ENCODE measurements around the gene C9orf78. TPM values are rescaled to one million over a fixed set of nuclear protein-coding genes. Genes with fewer than 3 reads are reported as not detected.
"Not testable (repeated sequence)": the region's sequence is repeated elsewhere in the genome, so short reads cannot be mapped to it uniquely, and the experiment has no call there.

Gene C9orf78
- total RNA-seq, 6 donors from 2014 or later, result 17.8 to 66.6 (median 36.5) TPM

- TF ChIP-seq POLR2A (IDR thresholded peaks at IDR 0.05) (no peak), CTCF (IDR thresholded peaks at IDR 0.05) (no peak), EP300 (IDR thresholded peaks at IDR 0.05) (no peak), POLR2AphosphoS5 (IDR thresholded peaks at IDR 0.05) (no peak)
- DNase-seq, result no peak
- no peak for ATAC-seq (ENCODE audit: low FRiP score in 2 of 2)
- Histone ChIP-seq H3K27me3 (no peaks in the 10 kb centered on the region), H3K4me1 (no peaks in the 10 kb centered on the region), H3K4me3 (no peak overlapping the region), H3K27ac (no peak overlapping the region), H3K9me3 (no peaks in the 10 kb centered on the region), H3K36me3 (no peaks in the 10 kb centered on the region)
- 78 to 81% methylated on average over 8 of the region's 8 CpGs for WGBS, 2 donors
Measured at GRCh38 chr9:129794549-129794948, 40.5 kb downstream of the C9orf78 start.

- DNase-seq (no peak), ATAC-seq (ENCODE audit: low FRiP score in 2 of 2) (no peak)
- no peak overlapping the region for H3K4me3 ChIP-seq
- no peaks in the 10 kb centered on the region for H3K9me3 ChIP-seq
- TF ChIP-seq POLR2AphosphoS5 (IDR thresholded peaks at IDR 0.05), result no peak
- WGBS, 2 donors, result 66 to 85% methylated on average over 10 of the region's 10 CpGs
- no peaks in the 10 kb centered on the region for H3K36me3 ChIP-seq
- no peaks in the 10 kb centered on the region for H3K27me3 ChIP-seq
- no peak overlapping the region for H3K27ac ChIP-seq
- H3K4me1 ChIP-seq, result no peaks in the 10 kb centered on the region
Measured at GRCh38 chr9:129786481-129786880, 48.6 kb downstream of the C9orf78 start.

DNA sequence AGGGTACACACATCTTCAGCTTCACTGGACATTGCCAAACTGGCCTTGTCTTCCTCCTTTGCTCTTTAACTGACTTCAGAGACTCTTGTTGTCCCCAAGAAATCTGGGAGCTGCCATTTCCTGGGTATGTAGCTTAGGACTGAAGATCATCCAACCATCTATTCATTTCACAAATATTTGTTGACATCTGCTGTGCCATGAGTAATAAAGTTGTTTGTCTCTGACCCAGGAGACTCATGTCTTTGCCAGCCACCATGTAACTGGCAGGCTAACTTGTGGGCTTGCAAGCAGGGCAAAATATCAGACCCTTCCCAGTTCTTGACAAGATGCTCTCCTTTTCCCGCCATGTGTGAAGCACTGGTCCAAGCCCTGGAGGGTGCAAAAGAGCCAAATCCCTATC is 49.2 kb downstream of the C9orf78 start:
- Histone ChIP-seq H3K4me3 (no peak overlapping the region), H3K4me1 (no peaks in the 10 kb centered on the region), H3K9me3 (no peaks in the 10 kb centered on the region), H3K27me3 (no peaks in the 10 kb centered on the region), H3K27ac (no peak overlapping the region), H3K36me3 (no peaks in the 10 kb centered on the region)
- no peak for TF ChIP-seq EP300 (IDR thresholded peaks at IDR 0.05)
- no peak for TF ChIP-seq POLR2AphosphoS5 (IDR thresholded peaks at IDR 0.05)
- TF ChIP-seq POLR2A (IDR thresholded peaks at IDR 0.05), result no peak
- TF ChIP-seq CTCF (IDR thresholded peaks at IDR 0.05), result no peak
- DNase-seq (no peak), ATAC-seq (ENCODE audit: low FRiP score in 2 of 2) (no peak)
- 89 to 100% methylated on average over 1 of the region's 1 CpG for WGBS, 2 donors

GRCh38 chr9:129784970-129785369 is 50.1 kb downstream of the C9orf78 start:
- not testable (repeated sequence) for H3K4me3 ChIP-seq; H3K27ac ChIP-seq; DNase-seq; ATAC-seq (ENCODE audit: low FRiP score in 2 of 2); H3K4me1 ChIP-seq; H3K27me3 ChIP-seq; H3K36me3 ChIP-seq; H3K9me3 ChIP-seq
- WGBS, 2 donors, result 62 to 70% methylated on average over 11 of the region's 11 CpGs

DNA sequence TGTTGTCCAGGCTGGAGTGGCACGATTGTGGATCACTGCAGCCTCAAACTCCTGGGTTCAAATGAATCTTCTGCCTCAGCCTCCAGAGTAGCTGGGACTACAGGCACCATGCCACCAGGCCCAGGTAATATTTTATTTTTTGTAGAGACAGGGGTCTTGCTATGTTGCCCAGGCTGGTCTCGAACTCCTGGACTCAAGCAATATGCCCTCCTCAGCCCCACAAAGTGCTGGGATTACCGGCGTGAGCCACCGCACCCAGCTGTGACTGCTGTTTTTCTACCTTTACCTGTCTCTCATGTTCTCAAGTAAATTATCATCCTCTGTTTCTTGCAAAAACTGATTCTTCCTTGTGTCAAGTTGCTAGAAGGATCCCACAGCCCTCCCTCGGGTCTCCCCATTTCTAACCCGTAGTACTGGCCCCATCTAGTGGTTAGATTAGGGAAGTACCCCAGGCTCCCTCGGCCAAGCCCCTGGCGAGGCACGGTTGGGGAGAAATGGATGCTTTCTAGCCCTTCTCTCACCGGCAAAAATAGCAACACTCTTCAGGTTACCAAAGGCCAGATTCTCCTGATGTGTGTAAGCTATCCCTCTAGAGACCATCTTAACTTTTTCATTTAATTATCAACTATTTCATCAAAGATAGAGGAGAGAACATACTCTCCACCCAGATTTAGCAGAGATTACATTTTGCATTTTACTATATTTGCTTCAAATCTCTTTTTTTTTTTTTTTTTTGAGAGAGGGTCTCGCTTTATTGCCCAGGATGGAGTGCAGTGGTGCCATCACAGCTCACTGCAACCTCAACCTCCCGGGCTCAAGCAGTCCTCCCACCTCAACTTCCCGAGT is 51.3 kb downstream of the C9orf78 start:
- Histone ChIP-seq H3K27me3 (no peaks in the 10 kb centered on the region), H3K27ac (no peak overlapping the region), H3K36me3 (no peaks in the 10 kb centered on the region), H3K9me3 (no peaks in the 10 kb centered on the region), H3K4me3 (no peak overlapping the region), H3K4me1 (no peaks in the 10 kb centered on the region)
- TF ChIP-seq EP300 (IDR thresholded peaks at IDR 0.05), result no peak
- peak; percentile 87 to 94 (median 90) for TF ChIP-seq CTCF (IDR thresholded peaks at IDR 0.05)
- ATAC-seq (ENCODE audit: low FRiP score in 2 of 2) (peak; percentile 92 to 95), DNase-seq (peak in 1 of 2 donors; percentile 71)
- WGBS, 2 donors, result 36 to 38% methylated on average over 14 of the region's 14 CpGs

- no peaks in the 10 kb centered on the region for H3K27me3 ChIP-seq
- H3K9me3 ChIP-seq, result no peaks in the 10 kb centered on the region
- no peak overlapping the region for H3K4me3 ChIP-seq
- H3K27ac ChIP-seq, result no peak overlapping the region
- DNase-seq (no peak), ATAC-seq (ENCODE audit: low FRiP score in 2 of 2) (no peak)
- no peak for TF ChIP-seq EP300 (IDR thresholded peaks at IDR 0.05)
- no peak for TF ChIP-seq POLR2AphosphoS5 (IDR thresholded peaks at IDR 0.05)
- TF ChIP-seq CTCF (IDR thresholded peaks at IDR 0.05), result no peak
- no peak for TF ChIP-seq POLR2A (IDR thresholded peaks at IDR 0.05)
- H3K4me1 ChIP-seq, result peaks cover 7 to 10% (median 9%) of the 10 kb centered on the region in 4 donors
- H3K36me3 ChIP-seq, result no peaks in the 10 kb centered on the region
- WGBS, 2 donors, result 73 to 75% methylated on average over 5 of the region's 5 CpGs
Measured at GRCh38 chr9:129781981-129782380, 53.1 kb downstream of the C9orf78 start.

Data from upper lobe of left lung (tissue), 6 donors.